A549 treated with CpdA at 1 μM for 4 hours (cell line): ENCODE results near the gene WNK2. TPM values are rescaled to one million over a fixed set of nuclear protein-coding genes. Genes with fewer than 3 reads are reported as not detected.

Experiments
- total RNA-seq: library from RNA; stranded (reverse); fragments of 200-300 nt; extraction: Qiagen RNA extraction; gene quantifications from 5 replicates; pipeline ENCODE4 v1.2.3, GENCODE V29; 2022; ENCODE audit warnings: low read depth

The WNK2 gene
- 5.9 to 7.7 TPM (median 6.6 TPM) in 5 replicates for total RNA-seq

DNA sequence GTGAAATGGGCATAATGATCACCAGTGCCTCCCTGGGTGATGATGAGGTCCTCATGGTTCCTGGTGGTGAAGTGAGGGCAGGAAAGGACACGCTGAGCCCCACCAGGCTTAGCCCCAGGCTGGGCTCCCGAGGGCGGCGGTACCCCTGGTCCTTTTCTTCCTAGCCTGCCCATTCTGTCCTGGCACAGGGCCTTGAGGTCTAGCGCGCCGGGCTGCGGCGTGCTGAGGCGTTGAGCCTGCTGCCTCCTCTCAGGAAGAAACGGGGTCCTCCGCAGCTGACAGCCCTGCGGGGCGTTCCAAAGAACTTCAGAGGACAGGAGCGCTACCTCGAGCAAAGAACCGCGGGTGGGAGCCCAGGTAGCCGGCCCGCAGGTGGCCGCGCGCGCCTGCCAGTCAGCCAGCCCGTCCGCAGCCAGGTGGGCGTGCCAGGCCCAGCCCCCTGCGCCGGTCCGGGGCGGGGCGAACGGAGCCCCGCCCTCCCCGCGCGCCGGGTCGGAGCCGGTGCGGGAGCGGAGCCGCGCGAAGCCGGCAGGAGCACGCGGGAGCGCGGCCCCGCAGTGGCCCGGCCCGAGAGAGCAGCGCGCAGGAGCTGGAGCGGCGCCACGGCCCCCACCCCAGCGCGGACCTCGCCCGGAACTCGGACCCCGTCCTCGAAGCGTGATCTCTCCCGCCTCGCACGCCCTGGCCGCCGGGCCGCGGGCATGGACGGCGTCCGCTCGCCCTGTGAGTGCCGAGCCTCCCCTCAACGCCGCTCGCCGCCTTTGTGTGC is at the start of gene WNK2:
TSS of gene WNK2 (plus strand) at position 477 of the 769 bp plus-strand sequence. CDS start 791 bp downstream, outside the sequence.

Other genes with a start within 250 kb of the WNK2 start
- gene FGD3, start 236.6 kb upstream of the WNK2 start, total RNA-seq: 0.17 to 0.44 TPM (median 0.24 TPM) in 5 replicates
- gene SUSD3, start 125.4 kb upstream of the WNK2 start, total RNA-seq: 0.50 to 0.62 TPM (median 0.54 TPM) in 5 replicates
- gene CARD19, start 87.9 kb upstream of the WNK2 start, total RNA-seq: 44.5 to 68.1 TPM (median 63.3 TPM) in 5 replicates
- gene NINJ1, start 49.9 kb upstream of the WNK2 start, total RNA-seq: 61.6 to 101 TPM (median 80.2 TPM) in 5 replicates